ENCODE data around the gene SMIM41.

Gene SMIM41

DNA sequence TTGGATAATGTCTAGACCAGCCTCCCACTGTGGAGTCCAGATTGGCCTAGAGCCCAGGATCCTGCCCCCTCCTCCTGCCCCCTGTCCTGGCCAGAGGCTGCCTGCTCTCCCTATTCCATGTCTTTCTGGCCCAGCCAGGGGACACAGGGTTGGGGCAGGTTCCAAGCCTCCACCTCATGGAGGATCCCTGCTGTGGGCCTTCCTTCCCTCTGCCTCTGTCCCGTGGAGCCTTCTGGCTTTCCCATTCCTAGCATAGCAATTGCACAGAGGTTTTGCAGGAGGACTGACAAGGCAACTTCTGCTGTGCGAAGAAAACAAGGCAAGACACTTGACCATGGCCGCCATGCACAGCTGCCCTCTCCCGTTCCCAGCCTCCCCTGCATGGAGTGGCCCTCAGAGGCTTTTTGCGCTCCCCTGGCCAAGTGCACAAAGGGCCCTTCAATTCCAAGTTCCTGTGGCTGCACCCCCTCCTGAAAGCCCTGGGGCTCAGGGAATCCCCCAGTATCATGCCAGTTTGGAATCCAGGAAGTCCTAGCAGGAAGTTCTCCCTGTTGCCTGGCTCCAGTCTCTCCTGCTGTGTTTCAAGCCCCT, 70.2 kb downstream of the SMIM41 start:
- no peak for DNase-seq

GRCh38 chr12:52151153-52151836, 71.8 kb downstream of the SMIM41 start:
- DNase-seq, result no peak

GRCh38 chr12:52151837-52152783, 72.6 kb downstream of the SMIM41 start:
- DNase-seq, result no peak

- no peak for DNase-seq
Observed at GRCh38 chr12:52152905-52153317, 73.4 kb downstream of the SMIM41 start.

DNA sequence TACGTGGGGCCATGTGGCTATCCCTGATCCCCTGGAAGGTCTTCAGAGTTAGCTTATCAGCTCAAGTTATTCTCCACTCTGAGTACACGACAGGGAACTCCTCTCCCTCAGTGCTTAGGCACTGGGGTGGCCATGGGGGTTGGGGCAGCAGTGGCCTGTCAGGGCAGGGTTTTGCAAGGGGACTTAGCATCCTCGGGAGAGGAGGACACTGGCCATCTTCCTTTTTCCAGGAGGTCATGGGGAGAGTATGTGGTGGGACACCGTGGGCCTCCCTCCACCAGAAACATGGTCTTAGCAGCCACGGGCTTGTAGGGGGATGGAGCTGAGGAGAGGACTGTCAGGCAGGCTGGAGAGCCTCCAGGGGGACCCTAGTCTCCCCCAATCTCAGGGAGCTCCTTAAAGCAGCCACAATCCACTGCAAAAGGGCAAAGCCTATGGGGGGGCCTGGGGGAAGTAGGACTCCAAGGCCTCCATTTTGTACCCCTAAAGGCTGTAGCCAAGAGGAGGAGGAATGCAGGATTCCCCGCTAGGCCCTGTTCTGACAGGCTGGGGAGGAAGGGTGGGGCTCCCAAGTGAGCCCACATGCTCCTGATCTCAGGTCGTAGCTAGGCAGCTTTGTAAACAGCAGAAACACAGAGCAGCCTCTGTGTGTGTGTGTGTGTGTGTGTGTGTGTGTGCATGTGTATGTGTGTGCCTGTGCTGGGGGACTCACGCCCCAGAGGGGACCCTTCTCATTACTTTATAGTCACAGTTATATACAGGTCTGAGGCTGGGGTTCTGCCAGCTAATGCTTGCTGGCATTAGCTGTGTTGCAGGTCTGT, 75.8 kb downstream of the SMIM41 start:
- DNase-seq, result no peak

GRCh38 chr12:52156311-52156710, 76.8 kb downstream of the SMIM41 start:
- no peak for DNase-seq

- no peak for DNase-seq
Observed at GRCh38 chr12:52156757-52157565, 77.5 kb downstream of the SMIM41 start.

GRCh38 chr12:52157566-52158150, 78.2 kb downstream of the SMIM41 start:
- DNase-seq, result no peak
